SK-N-SH (cell line): Measurements from ENCODE around the gene NEGR1.

Source experiments
- POLR2AphosphoS5 ChIP-seq: IDR thresholded peaks from 2 replicates; pipeline ENCODE4 v1.6.1; 2012; ENCODE audit warnings: low read depth, low read length
- TAF1 ChIP-seq: IDR thresholded peaks from 2 replicates; pipeline ENCODE4 v1.6.1; 2012; ENCODE audit warnings: low read depth, mild to moderate bottlenecking, low read length, moderate library complexity, borderline replicate concordance
- TCF12 ChIP-seq: IDR thresholded peaks from 2 replicates; pipeline ENCODE4 v1.4.0; 2012
- TF ChIP-seq, protein P1 (sequence below): fragments of 200-600 bp; sonication (generic); IDR thresholded peaks from 2 replicates; pipeline ENCODE4 v1.6.1; 2017; ENCODE audit warnings: antibody characterized with exemption, mild to moderate bottlenecking, moderate library complexity
- TF ChIP-seq, protein P2 (sequence below): IDR thresholded peaks from 2 replicates; pipeline ENCODE4 v1.6.1; 2012; ENCODE audit warnings: mild to moderate bottlenecking, low read depth, low read length, moderate library complexity

GRCh38 chr1:72111662-72112061 lies 170.7 kb downstream of the NEGR1 start:
- TF ChIP-seq, protein P1, sequence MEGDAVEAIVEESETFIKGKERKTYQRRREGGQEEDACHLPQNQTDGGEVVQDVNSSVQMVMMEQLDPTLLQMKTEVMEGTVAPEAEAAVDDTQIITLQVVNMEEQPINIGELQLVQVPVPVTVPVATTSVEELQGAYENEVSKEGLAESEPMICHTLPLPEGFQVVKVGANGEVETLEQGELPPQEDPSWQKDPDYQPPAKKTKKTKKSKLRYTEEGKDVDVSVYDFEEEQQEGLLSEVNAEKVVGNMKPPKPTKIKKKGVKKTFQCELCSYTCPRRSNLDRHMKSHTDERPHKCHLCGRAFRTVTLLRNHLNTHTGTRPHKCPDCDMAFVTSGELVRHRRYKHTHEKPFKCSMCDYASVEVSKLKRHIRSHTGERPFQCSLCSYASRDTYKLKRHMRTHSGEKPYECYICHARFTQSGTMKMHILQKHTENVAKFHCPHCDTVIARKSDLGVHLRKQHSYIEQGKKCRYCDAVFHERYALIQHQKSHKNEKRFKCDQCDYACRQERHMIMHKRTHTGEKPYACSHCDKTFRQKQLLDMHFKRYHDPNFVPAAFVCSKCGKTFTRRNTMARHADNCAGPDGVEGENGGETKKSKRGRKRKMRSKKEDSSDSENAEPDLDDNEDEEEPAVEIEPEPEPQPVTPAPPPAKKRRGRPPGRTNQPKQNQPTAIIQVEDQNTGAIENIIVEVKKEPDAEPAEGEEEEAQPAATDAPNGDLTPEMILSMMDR, result no peak
- TF ChIP-seq POLR2AphosphoS5, result no peak
- TF ChIP-seq TCF12, result no peak
- TF ChIP-seq TAF1, result no peak
- TF ChIP-seq, protein P2, sequence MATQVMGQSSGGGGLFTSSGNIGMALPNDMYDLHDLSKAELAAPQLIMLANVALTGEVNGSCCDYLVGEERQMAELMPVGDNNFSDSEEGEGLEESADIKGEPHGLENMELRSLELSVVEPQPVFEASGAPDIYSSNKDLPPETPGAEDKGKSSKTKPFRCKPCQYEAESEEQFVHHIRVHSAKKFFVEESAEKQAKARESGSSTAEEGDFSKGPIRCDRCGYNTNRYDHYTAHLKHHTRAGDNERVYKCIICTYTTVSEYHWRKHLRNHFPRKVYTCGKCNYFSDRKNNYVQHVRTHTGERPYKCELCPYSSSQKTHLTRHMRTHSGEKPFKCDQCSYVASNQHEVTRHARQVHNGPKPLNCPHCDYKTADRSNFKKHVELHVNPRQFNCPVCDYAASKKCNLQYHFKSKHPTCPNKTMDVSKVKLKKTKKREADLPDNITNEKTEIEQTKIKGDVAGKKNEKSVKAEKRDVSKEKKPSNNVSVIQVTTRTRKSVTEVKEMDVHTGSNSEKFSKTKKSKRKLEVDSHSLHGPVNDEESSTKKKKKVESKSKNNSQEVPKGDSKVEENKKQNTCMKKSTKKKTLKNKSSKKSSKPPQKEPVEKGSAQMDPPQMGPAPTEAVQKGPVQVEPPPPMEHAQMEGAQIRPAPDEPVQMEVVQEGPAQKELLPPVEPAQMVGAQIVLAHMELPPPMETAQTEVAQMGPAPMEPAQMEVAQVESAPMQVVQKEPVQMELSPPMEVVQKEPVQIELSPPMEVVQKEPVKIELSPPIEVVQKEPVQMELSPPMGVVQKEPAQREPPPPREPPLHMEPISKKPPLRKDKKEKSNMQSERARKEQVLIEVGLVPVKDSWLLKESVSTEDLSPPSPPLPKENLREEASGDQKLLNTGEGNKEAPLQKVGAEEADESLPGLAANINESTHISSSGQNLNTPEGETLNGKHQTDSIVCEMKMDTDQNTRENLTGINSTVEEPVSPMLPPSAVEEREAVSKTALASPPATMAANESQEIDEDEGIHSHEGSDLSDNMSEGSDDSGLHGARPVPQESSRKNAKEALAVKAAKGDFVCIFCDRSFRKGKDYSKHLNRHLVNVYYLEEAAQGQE, result no peak
